K562 (cell line): ENCODE measurements around the gene CELA3B. TPM values are rescaled to one million over a fixed set of nuclear protein-coding genes. Genes with fewer than 3 reads are reported as not detected.

Experiments used
- ARHGAP35 ChIP-seq: fragments of 450-650 bp; IDR thresholded peaks from 2 replicates; pipeline ENCODE4 v1.6.1; 2018; ENCODE audit not compliant: partially characterized antibody
- HDAC3 ChIP-seq: fragments of 450-650 bp; IDR thresholded peaks from 2 replicates; pipeline ENCODE4 v1.6.1; 2018; ENCODE audit warnings: borderline replicate concordance, mild to moderate bottlenecking, moderate library complexity; ENCODE audit not compliant: partially characterized antibody
- NFRKB ChIP-seq: fragments of 450-650 bp; IDR thresholded peaks from 2 replicates; pipeline ENCODE4 v1.6.1; 2016; ENCODE audit warnings: low read depth
- NR3C1 ChIP-seq: sonication (generic); formaldehyde crosslinking; IDR thresholded peaks from 2 replicates; pipeline ENCODE4 v1.8.1; 2022; ENCODE audit warnings: missing genetic modification reagents
- SLC30A9 ChIP-seq: fragments of 250-450 bp; sonication (Bioruptor Pico); IDR thresholded peaks from 2 replicates; pipeline ENCODE4 v1.8.0; 2022; ENCODE audit warnings: mild to moderate bottlenecking, moderate library complexity
- TCFL5 ChIP-seq: fragments of 250-450 bp; sonication (Bioruptor Pico); conservative IDR thresholded peaks from 2 replicates; pipeline ENCODE4 v1.6.1; 2021; ENCODE audit warnings: mild to moderate bottlenecking, moderate library complexity, matching md5 sums
- U2AF2 ChIP-seq: fragments of 200-400 bp; formaldehyde crosslinking; optimal IDR thresholded peaks from 2 replicates; pipeline ENCODE3; 2017; ENCODE audit warnings: low read depth, mild to moderate bottlenecking, low read length
- ZNF224 ChIP-seq: sonication (generic); formaldehyde crosslinking; IDR thresholded peaks from 2 replicates; pipeline ENCODE4 v1.8.0; 2022; ENCODE audit warnings: mild to moderate bottlenecking, missing genetic modification reagents
- ZNF444 ChIP-seq: fragments of 250-450 bp; sonication (Bioruptor Pico); IDR thresholded peaks from 2 replicates; pipeline ENCODE4 v1.4.0; 2020; ENCODE audit warnings: mild to moderate bottlenecking, moderate library complexity
- polyA plus RNA-seq, 8 experiments: library from polyadenylated mRNA; depleted of rRNA in 4 of 8; stranded (reverse) in 5 of 8; unstranded in 3 of 8; fragments of >200 nt; fragmentation: Nextera tagmentation in 2 of 8; fragmentation: Illumina TruSeq in 1 of 8; extraction: Ambion mirVana in 2 of 8; extraction: Trizol in 1 of 8; gene quantifications; 2 replicates each; pipeline versions ENCODE4 v1.2.1 to v1.2.3, GENCODE V29; 2011 to 2014; ENCODE audit warnings: inconsistent platforms in 1 of 8, missing spikeins in 1 of 8
- total RNA-seq, 7 experiments: library from RNA; depleted of rRNA in 6 of 7; stranded (reverse); fragments of >200 nt in 6 of 7; fragmentation: Illumina TruSeq in 2 of 7; extraction: Trizol in 2 of 7; gene quantifications; 2 replicates each; pipeline versions ENCODE4 v1.2.1 to v1.2.3, GENCODE V29; 2011 to 2021; ENCODE audit warnings: low replicate concordance in 1 of 7
- TF ChIP-seq, protein P1 (sequence below): fragments of 150-350 bp; IDR thresholded peaks from 2 replicates; pipeline ENCODE4 v1.6.1; 2014; ENCODE audit warnings: low read depth, mild to moderate bottlenecking, low read length, borderline replicate concordance
- TF ChIP-seq, protein P2 (sequence below): sonication (generic); formaldehyde crosslinking; IDR thresholded peaks from 2 replicates; pipeline ENCODE4 v1.8.1; 2023; ENCODE audit warnings: mild to moderate bottlenecking, missing genetic modification reagents
- TF ChIP-seq, protein P3 (sequence below): fragments of 450-650 bp; IDR thresholded peaks from 2 replicates; pipeline ENCODE4 v1.6.1; 2017; ENCODE audit warnings: antibody characterized with exemption, mild to moderate bottlenecking
- TF ChIP-seq, protein P4 (sequence below): IDR thresholded peaks from 2 replicates; pipeline ENCODE4 v1.6.1; 2012; ENCODE audit warnings: low read depth, low read length, improper control_type of control experiment, borderline replicate concordance

The CELA3B gene
- total and polyA plus RNA-seq, 9 of the 15 experiments (the other 6 are each of a cell fraction or from before 2014, with no cell fraction given), result 3.1 TPM; not detected in 8

DNA sequence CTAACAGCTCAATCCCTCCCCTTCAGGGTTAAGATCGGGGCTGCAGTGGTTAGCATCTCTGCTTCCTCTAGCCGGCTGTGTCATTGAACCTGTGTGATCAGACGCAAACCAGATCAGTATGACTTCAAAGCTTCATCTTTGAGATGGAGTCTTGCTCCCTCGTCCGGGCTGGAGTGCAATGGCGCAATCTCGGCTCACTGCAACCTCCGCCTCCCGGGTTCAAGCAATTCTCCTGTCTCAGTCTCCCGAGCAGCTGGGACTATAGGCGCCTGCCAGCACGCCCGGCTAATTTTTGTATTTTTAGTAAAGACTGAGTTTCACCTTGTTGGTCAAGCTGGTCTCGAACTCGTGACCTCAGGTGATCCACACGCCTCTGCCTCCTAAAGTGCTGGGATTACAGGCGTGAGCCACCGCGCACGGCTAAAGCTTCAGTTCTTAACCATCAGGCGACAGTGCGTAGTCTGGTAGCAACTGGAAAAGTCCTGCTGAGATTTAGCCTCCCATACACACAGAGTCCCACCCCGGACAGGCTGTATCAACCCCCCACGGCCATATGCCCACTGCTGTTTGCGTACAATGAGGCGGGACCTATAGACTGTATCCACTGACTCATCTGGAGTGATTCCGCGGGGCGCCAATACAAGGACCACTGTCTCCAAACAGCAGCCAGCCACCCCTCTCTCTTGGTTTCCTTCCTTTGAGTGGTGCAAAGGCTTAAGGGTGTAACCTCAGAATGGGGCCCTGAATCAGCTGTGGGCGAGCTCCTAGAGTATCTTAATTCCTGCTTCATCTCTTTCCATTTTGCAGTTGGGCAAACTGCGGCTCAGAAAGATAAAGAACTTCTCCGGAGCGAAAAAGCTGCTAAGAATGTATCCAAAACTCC, 47.9 kb downstream of the CELA3B start (continued):
- TF ChIP-seq, protein P1, sequence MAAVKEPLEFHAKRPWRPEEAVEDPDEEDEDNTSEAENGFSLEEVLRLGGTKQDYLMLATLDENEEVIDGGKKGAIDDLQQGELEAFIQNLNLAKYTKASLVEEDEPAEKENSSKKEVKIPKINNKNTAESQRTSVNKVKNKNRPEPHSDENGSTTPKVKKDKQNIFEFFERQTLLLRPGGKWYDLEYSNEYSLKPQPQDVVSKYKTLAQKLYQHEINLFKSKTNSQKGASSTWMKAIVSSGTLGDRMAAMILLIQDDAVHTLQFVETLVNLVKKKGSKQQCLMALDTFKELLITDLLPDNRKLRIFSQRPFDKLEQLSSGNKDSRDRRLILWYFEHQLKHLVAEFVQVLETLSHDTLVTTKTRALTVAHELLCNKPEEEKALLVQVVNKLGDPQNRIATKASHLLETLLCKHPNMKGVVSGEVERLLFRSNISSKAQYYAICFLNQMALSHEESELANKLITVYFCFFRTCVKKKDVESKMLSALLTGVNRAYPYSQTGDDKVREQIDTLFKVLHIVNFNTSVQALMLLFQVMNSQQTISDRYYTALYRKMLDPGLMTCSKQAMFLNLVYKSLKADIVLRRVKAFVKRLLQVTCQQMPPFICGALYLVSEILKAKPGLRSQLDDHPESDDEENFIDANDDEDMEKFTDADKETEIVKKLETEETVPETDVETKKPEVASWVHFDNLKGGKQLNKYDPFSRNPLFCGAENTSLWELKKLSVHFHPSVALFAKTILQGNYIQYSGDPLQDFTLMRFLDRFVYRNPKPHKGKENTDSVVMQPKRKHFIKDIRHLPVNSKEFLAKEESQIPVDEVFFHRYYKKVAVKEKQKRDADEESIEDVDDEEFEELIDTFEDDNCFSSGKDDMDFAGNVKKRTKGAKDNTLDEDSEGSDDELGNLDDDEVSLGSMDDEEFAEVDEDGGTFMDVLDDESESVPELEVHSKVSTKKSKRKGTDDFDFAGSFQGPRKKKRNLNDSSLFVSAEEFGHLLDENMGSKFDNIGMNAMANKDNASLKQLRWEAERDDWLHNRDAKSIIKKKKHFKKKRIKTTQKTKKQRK, result no peak
- no peak for TF ChIP-seq NR3C1
- no peak for TF ChIP-seq ZNF444 (CRISPR knock-in tag)
- TF ChIP-seq ZNF224, result no peak
- no peak for TF ChIP-seq SLC30A9 (CRISPR knock-in tag)
- peak; percentile 55 for TF ChIP-seq HDAC3
- TF ChIP-seq, protein P2, sequence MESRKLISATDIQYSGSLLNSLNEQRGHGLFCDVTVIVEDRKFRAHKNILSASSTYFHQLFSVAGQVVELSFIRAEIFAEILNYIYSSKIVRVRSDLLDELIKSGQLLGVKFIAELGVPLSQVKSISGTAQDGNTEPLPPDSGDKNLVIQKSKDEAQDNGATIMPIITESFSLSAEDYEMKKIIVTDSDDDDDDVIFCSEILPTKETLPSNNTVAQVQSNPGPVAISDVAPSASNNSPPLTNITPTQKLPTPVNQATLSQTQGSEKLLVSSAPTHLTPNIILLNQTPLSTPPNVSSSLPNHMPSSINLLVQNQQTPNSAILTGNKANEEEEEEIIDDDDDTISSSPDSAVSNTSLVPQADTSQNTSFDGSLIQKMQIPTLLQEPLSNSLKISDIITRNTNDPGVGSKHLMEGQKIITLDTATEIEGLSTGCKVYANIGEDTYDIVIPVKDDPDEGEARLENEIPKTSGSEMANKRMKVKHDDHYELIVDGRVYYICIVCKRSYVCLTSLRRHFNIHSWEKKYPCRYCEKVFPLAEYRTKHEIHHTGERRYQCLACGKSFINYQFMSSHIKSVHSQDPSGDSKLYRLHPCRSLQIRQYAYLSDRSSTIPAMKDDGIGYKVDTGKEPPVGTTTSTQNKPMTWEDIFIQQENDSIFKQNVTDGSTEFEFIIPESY (CRISPR knock-in tag), result no peak
- TF ChIP-seq, protein P3, sequence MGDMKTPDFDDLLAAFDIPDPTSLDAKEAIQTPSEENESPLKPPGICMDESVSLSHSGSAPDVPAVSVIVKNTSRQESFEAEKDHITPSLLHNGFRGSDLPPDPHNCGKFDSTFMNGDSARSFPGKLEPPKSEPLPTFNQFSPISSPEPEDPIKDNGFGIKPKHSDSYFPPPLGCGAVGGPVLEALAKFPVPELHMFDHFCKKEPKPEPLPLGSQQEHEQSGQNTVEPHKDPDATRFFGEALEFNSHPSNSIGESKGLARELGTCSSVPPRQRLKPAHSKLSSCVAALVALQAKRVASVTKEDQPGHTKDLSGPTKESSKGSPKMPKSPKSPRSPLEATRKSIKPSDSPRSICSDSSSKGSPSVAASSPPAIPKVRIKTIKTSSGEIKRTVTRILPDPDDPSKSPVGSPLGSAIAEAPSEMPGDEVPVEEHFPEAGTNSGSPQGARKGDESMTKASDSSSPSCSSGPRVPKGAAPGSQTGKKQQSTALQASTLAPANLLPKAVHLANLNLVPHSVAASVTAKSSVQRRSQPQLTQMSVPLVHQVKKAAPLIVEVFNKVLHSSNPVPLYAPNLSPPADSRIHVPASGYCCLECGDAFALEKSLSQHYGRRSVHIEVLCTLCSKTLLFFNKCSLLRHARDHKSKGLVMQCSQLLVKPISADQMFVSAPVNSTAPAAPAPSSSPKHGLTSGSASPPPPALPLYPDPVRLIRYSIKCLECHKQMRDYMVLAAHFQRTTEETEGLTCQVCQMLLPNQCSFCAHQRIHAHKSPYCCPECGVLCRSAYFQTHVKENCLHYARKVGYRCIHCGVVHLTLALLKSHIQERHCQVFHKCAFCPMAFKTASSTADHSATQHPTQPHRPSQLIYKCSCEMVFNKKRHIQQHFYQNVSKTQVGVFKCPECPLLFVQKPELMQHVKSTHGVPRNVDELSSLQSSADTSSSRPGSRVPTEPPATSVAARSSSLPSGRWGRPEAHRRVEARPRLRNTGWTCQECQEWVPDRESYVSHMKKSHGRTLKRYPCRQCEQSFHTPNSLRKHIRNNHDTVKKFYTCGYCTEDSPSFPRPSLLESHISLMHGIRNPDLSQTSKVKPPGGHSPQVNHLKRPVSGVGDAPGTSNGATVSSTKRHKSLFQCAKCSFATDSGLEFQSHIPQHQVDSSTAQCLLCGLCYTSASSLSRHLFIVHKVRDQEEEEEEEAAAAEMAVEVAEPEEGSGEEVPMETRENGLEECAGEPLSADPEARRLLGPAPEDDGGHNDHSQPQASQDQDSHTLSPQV, result no peak; the same call in 1 of the 2 replicates
- TF ChIP-seq NFRKB, result no peak
- TF ChIP-seq, protein P4, sequence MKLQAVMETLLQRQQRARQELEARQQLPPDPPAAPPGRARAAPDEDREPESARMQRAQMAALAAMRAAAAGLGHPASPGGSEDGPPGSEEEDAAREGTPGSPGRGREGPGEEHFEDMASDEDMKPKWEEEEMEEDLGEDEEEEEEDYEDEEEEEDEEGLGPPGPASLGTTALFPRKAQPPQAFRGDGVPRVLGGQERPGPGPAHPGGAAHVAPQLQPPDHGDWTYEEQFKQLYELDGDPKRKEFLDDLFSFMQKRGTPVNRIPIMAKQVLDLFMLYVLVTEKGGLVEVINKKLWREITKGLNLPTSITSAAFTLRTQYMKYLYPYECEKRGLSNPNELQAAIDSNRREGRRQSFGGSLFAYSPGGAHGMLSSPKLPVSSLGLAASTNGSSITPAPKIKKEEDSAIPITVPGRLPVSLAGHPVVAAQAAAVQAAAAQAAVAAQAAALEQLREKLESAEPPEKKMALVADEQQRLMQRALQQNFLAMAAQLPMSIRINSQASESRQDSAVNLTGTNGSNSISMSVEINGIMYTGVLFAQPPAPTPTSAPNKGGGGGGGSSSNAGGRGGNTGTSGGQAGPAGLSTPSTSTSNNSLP, result no peak
- no peak for TF ChIP-seq ARHGAP35
- TF ChIP-seq U2AF2, result no peak
- no peak for TF ChIP-seq TCFL5 (CRISPR knock-in tag)
